Inflammatory macrophage treated with lipopolysaccharide for 4 hours (primary cell): ENCODE measurements around the gene UMODL1.
A peak's percentile ranks its signal among the peaks of the same experiment; 100 is the strongest.

Experiments
- DNase-seq: peaks from one replicate; pipeline ENCODE4 v3.0.0-alpha.2; 2020

Gene UMODL1

DNA sequence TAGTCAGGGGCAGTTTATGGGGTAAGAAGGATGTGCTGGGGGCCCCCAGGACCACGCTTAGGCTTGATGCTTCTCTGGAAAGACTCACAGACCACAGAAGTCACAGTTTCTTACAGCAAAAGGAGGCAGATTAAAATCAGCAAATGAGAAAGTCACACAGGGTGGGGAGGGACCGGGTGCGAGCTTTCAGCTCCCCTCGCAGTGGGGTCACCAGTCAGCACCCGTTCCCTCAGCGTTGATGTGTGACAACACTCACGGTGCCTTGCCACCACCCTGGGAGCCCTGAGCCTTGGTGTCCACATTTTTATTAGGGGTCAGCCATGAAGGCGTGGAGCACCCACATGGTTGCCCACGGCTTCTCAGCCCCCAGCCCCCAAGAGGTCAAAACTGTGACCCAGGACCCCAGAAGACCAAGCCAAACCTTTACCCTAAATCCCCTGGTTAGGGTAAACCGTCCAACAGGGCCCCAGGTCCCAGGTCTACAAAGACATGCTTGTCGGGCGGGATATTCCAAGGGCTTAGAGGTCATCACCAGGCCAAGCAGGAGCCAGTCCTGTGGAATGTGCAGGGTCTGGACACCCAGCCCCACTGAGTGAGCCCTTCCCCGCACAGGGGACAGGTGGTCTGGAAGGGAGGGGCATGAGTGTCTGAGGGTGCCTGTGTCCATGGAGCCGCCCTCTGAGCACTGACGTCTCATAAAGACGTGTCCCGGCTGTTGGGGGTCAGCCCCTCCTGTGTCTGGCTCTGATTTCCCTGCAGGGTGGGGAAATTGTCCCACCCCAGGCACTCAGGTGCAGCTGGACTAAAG, 83.3 kb downstream of the UMODL1 start:
- no peak for DNase-seq

DNA sequence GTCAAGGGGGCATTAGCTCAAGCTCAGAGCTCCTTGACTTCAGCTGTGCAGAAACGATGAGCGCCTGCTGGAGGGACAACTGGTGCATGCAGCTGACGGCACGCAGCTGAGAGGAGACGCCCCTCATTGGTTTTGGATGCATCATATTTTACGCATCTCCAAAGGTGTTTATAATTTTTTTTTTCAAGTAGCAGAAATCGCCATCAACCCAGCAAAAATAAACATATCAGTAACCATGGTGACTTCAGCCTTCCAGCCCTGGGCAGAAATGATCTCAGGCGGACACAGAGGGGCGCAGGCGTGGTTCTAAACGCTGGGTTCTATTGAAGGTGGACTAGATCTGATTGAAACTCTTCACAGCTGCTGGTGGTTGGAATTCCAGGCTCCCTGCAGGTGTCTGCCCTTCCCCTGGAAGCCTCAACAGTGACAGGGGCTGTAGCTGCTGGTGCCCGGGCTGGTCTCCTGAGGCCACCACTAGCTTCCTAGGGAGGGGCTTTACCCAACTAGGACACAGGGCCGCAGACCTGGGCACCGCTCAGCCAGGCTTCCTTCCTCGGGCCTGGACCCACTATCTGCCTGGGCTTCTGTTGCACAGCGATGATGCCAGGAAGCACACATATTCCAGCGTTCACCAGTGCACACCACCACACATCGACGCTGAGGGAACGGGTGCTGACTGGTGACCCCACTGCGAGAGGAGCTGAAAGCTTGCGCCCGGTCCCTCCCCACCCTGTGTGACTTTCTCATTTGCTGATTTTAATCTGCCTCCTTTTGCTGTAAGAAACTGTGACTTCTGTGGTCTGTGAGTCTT, 84.1 kb downstream of the UMODL1 start:
- DNase-seq = no peak

DNA sequence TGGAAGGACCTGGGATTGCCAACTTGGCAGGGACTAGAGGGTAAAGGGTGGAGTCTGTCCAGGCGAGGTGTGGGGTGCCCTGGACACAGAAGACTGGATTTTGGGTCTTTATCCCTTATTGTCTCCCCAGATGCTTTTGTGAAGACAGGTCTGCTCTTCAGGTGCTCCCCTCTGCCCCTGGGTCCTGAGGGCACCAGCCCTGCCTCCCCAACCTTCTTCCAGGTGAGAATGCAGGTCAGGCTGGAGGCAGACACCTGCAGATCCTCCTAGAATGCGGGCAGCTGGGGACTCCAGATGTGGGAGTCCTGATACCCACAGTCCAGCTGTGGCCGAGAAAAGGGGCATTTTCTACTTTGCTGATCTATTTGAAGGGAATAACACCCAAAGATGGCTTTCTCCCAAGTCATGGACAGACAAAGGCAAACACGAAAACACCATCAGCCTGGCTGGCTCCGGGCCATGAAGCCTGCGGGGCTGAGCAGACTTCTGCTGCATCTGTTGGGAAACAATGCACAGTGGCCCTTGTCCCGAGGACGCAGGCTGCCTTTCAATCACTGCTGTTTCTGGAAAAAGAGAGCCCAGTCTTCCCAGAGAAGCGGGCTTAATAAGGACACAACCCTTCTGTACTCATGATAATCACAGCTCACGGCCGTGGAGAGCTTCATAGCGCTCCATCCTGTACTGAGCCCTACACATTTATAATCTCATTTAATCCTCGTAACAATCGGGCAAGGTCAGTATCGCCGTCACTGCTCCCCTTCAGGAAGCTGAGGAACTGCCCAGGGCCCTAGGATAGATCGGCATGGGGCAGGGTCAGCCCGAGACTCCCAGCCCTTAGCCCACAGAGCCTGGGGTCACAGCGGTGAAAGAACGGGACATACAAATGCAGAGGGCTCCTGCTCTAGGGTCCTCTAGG, 85.8 kb downstream of the UMODL1 start:
- no peak for DNase-seq

DNA sequence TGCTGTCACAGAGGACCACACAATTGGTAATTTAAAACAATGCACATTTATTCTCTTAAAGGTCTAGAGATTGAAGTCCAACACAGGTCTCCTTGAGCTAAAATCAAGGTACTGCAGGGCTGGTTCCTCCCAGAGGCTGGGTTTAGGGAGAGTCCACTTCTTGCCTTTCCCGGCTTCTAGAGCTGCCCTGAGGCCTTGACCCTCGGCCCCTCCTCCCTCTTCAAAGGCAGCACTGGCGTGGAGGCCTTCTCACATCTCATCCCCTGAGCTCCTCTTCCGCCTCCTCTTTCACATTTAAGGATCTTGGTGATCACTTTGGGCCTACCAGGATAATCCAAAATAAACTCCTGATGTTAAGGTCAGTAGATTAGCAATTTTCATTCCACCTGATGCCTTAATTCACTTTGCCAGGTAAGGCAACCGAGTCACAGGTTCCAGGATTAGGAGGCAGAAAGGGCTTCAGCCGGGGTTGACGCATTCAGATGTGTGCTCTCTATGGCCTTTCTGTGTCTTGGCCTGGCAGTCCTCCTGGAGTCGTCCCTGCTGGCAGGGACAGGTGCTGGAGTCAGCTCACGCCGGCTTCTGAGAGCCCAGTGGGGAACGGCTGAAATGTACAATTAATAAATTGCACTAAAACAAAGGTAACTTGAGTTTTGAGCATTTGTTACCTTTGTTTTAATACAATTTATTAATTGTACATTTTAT, 86.6 kb downstream of the UMODL1 start:
- no peak for DNase-seq

DNA sequence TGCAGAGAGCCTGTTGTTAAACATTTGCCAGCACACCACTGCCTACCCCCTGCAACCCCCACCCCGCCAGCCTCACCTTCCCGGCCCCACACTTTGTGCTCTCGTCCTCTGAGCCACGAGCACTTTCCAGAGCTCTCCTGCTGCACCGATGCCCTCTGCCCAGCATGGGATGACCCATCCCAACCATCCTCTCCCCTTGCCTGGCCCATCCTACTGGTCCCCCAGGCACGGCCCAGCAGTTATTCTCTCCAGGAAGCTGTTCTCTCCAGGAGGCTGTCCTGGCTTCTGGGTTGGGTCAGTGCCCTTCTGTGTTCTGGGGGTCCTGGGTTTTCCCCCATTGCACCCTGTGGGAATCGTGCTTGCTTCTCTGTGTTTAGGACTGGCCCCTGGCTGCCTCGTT, 87.7 kb downstream of the UMODL1 start:
- no peak for DNase-seq

DNA sequence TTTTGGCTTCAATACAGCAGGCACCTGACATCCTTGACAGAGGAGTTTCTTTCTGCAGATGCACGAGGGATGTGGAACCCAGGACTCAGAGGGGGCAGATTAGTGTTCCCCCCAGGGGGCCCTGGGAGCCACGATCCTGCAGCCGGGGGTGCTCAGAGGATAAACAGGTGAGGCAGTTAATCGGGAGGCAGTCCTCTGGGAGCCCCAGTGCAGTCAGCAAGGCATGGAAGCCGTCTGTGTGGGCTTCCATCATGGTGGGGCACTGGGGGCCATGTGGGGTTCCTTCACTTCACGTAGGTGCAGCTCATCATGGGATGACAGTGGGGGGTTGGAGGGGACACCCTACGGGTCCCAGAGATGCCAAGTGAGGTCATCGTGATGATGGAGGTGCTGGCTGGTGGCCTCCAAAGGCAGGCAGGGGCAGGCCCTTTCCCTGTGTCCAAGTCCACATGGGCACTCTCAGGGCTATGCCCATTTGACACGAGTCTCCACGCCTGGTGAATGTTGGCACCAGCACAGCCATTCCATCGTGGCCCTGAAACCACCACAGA, 88.5 kb downstream of the UMODL1 start:
- no peak for DNase-seq

DNA sequence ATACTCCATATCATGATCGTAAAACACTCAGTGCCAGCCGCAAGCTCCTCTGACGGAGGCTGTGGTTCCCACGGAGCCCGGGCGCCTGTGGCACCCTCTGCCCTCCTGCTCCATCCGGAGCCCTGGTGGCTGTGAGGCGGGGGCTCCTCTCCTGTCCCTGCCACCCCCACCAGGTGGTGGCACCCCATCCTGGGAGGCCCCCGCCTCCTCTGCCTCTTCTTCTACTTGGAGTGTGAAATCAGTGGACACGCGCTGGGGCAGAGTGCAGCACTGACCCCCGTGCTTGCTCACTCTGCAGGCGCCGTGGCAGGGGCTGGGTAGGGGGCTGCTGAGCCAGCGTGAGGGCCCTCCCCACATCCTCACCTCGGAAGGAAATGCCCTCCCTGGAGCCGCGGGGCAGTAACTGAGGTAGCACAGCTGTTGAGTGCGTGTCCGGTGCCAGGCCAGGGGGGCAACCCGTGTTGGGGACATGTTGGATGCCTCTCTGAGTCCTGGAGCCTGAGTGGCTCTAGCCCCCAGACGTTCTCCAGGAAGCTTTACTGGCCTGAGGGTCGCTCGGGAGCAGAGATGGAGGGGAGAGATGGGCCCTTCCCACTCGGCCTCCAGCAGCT, 89.1 kb downstream of the UMODL1 start:
- DNase-seq = no peak

DNA sequence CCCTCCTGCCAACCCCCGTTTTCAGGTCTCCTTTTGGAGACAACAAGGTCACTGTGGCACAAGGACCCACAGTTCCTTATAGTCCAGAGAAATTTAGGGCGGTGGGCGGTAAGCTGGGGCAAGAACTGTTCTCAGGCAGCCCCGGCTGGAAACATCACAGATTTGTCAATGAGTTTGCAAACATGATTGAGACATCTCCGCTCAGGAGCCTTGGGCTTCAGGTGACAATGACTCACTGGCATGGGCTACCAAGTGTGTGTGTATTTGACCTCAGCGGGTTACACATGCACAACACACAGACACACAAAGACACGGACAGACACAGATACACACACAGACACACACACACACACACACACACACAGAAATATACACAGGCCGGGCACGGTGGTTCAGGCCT, 89.6 kb downstream of the UMODL1 start:
- peak; percentile 60 for DNase-seq

DNA sequence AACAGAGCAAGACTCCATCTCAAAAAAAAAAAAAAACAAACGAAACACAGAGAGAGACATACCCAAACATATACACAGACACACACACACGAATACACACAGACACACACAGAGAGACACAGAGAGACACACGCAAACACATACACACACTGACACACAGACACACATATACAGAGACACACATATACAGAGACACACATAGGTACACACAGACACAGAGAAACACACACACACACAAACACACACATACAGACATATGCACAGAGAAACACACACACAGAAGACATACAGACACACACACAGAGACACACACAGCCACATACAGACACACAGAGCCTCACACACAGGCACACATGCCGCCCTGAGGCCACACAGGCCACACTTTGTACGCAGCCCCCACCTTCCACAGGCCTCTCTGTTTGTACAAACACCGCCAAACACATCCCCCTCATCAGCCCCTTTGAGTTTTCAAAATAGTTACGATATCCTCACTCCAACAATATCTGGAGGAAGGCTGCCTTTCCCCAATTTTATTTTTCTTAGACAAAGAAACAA, 90.4 kb downstream of the UMODL1 start:
- DNase-seq = no peak

DNA sequence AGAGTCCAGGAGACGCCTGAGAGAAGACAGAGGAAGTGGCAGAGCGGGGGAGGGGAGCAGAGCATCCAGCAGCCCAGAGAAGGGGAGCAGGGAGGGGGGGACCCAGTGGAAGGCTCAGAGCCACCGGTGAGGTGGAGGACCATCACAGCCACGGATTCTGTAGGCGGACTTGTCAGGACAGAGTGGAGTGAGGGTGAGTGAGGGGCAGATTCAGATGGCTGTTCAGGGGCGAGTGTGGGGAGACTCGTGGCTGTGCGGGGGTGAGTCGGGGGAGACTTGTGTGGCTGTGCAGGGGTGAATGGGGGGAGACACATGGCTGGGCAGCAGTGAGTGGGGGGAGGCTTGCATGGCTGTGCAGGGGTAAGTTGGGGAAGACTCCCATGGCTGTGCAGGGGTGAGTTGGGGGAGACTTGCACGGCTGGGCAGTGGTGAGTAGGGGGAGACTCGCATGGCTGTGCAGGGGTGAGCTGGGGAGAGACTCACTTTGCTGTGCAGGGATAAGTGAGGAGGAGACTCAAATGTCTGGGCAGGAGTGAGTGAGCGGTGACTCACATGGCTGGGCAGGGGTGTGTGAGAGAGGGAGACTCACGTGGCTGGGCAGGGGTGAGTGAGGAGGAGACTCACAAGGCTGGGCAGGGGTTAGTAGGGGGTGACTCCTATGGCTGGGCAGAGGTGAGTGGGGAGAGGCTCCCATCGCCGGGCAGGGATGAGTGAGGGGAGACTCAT, 91.0 kb downstream of the UMODL1 start:
- peak; percentile 17 for DNase-seq

DNA sequence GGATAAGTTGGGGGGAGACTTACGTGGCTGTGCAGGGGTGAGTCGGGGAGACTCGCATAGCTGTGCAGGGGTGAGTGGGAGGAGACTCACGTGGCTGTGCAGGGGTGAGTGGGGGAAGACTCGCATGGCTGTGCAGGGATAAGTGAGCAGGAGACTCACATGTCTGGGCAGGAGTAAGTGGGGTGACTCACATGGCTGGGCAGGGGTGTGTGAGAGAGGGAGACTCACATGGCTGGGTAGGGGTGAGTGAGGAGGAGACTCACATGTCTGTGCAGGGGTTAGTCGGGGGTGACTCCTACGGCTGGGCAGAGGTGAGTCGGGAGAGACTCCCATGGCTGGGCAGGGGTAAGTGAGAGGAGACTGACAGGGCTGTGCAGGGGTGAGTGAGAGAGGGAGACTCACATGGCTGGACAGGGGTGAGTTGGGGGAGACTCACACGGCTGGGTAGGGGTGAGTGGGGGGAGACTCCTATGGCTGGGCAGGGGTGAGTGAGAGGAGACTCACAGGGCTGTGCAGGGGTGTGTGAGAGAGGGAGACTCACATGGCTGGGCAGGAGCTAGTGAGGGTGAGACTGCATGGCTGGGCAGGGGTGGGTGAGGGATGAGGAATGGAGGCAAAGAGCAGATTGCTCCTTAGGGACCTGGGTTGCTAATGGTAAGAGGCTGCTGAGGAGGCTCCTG, 91.9 kb downstream of the UMODL1 start:
- DNase-seq = no peak

DNA sequence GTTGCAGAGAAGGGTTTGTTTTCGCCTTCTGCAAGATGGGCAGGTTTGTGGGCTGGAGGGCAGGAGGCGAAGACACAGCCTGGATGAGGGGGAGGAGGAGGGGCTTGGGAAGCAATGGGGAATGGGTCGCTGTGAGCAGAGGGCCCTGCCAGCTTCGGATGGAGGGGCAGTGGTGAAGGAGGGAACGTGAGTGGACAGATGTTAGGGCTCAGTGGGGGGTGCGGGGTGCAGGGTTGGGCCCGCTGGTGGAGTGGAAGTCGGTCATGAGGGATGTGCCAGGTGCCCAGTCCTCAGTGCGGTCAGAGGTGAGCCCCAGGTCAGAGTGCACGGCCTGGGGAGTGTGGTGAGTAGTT, 92.4 kb downstream of the UMODL1 start:
- no peak for DNase-seq

DNA sequence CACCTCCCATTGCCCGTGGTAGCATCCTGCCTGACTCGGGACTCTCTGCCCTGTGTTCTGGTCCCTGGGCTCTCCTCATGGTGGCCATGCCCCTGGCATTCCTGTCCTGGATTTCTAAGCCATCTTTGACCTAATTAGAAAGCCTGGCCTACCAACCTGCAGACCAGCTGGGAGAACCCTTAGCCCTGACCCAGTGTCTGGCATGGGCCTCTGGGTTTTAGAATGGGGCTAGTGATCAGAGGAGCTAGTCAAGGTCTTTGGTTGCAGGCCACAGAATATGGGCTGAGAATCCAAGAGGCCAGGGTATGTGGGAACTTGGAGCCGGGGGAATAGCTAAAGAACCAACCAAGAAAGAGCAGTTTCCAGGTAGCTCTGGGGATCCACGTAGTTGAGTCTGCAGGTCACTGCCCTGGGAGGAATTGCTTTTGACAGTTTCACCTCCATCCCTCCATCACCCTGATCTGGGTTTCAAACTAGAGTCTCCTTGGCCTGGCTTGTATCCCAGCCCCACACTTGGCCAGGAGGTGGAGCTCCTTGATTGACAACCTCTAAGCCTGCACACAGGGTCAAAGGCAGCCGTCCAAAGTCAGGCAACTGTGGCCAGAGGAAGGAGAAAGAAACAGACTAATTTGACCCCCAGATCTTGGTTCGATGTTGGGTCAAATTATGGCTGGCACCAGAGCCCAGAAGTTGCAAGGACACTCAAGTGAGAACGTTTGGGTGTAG, 93.1 kb downstream of the UMODL1 start:
- peak; percentile 74 for DNase-seq

DNA sequence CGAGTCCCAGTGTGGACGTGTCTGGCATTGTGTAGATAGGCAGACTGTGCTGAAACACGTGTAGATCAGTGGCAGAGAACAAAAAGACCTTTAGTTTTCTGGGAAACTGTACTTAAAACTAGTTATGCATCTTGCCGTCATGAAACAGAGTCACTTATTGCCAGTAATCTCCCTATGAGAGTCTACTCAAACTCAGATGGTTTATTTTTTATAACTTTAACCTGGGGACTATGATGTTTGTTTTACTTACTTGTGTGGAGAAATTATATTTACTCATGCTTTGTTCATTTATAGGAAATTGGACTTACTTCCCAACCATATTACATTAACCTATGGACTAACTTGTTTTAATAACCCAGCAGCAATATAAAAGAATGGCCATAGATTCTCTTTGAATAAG, 93.7 kb downstream of the UMODL1 start:
- DNase-seq = no peak

DNA sequence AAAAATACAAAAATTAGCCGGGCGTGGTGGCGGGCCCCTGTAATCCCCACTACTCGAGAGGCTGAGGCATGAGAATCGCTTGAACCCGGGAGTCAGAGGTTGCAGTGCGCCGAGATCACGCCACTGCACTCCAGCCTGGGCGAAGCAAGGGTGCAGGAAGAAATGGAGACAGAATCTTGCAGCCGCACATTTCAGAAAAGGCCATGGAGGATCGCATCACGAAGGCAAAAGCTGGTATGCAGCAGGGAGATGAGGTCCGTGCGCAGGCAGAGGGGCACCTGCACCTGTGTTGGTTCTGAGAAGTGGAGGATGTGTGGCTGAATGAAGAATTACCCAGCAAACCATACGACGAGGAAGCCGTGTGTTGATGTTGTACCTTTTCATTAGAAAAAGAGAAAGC, 94.8 kb downstream of the UMODL1 start:
- no peak for DNase-seq

DNA sequence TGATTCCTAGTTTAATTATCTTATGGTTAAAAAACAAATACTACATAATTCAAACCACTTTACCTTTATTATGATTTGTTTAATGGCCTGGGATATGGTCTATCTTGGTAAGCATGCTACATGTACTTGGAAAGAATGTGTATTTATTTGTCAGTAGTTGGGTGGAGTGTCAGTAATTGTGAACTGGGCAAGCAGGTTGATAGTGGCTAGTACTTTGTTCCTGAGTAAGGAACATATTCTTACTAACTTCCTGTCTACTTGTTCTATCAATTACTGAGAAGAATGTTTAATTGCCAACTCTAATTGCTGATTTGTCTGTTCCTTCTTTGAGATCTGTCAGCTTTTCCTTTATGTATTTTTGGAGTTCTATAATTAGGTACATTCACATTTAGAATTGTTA, 98.6 kb downstream of the UMODL1 start:
- DNase-seq = no peak

DNA sequence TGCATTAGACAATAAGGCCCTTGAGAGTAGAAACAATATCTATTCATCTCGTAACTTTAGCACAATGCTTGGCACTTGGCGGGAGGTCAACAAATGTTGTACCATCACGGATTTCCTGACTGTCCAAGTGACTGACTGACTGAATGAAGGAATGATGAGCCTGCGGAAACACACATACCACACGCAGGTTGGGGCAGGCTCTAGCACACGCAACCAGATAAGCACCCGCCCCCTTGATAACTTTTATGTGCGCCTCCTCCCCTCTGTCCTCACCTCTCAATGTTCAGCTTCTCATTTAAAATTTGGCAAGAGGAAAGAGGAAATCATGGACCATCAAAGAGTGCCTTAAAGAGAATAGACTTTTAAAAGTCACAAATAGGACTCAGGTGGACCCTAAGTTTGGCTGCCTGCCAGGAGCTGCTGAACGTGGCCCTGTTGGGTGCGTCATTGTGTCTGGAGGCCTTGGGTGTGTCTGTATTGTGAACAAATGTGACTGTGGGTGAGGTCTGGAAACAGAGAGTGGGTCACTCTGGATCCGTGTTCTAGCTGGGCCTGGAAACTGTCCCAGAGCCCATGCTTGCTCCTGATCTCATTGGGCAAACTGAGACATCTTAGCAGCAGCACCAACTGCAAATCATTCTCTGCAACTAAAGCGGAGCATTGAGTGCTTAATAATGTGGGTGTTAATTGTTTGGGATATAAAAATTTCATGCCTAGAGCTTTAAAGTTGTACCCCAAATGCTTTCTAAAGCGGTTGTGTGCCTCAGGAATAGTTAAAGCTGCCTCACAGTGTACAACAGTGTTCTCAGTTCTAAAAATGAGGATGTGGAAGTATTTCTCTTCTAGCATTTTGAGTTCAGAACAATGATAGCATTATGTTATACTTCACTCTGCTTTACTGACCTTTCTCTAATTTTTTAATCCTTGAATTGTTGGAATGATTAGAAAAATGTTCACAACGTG, 100.3 kb downstream of the UMODL1 start:
- no peak for DNase-seq
